Measurements from ENCODE around the gene TCF25.
"Not testable (repeated sequence)": the region's sequence is repeated elsewhere in the genome, so short reads cannot be mapped to it uniquely, and the experiment has no call there.

The TCF25 gene

DNA sequence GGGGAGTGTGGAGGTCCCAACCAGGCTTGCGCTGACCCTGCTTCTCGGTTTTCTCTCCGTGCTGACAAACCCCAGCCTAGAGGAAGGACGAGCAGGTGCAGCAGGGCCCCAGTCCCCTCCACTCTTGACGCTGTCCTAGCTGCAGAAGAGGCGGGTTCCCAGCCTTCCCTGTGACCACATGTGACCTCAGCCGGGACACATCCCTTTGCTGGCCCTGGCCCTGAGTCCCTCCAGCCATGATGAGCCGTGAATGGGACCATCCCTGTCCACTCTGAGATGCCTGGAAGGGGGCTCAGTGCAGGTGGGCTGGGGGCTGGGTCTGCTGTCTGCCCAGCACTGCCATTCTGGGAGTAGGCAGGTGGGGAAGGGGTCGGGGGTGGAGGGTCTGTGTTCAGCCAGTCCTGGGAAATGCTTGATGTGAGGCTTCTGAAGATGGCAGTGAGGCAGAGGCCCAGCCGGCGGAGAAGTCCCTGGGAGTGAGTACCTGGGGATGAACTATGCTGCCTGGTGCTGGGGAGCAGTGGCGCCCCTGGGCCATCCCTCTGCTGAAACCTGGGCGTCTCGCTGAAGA, 47.8 kb downstream of the TCF25 start:
- DNase-seq (ENCODE audit: low read depth), result no peak

DNA sequence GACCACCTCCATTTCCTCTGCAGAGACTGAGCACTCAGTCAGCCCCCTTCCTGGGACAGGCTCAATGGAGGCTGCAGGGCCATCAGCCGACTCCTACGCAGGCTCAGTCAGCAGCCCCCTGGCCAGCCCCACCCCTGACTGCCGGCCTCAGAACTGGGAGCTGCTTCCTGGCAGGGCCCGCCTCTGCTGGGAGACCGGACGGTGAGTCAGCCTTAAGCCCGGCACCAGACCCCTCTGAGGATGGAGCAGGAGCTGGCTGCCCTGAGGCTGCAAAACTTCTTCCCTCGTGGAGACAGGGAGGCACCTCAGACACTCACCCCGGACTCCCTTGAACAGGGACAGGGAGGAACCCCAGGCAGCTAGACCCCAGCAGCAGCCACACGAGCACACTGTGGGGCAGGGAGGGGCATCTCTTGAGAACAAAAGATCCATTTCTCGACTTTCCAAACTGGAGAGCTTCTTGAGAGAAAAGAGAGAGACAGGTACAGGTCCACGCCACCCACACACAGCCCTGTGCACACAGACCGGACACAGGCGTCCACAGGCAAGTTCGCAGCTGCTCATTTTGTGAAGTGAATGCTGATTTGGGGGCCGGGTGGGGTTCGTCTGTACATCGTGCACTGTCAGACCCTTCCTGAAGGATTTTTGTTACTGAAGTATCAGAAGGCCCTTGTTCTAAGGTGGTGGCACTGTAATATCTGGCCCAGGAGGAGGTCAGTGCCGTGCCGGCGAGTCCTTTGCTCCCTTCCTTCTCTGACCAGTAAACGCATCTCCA, 48.5 kb downstream of the TCF25 start:
- peak; percentile 90 for DNase-seq (ENCODE audit: low read depth)

DNA sequence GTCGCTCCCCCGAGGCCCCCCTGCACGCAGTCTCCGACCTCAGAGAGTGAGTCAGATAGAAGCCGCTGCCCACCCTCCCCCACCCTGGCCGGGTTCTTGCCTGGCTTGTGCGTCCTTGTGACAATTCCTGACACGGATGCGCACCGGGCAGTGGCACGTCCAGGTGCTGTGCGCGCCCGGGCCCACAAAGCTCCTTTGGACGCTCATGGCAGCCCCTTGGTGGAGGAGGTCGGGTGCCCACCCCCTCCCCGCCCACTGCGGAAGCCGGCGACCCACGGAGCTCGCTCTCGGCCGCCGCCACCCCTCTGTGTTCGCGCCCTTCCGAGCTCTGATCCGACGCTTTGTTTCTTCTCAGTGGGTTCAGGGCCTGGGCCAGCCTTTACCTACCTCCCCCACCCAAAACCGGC, 49.1 kb downstream of the TCF25 start:
- peak; percentile 90 for DNase-seq (ENCODE audit: low read depth)

DNA sequence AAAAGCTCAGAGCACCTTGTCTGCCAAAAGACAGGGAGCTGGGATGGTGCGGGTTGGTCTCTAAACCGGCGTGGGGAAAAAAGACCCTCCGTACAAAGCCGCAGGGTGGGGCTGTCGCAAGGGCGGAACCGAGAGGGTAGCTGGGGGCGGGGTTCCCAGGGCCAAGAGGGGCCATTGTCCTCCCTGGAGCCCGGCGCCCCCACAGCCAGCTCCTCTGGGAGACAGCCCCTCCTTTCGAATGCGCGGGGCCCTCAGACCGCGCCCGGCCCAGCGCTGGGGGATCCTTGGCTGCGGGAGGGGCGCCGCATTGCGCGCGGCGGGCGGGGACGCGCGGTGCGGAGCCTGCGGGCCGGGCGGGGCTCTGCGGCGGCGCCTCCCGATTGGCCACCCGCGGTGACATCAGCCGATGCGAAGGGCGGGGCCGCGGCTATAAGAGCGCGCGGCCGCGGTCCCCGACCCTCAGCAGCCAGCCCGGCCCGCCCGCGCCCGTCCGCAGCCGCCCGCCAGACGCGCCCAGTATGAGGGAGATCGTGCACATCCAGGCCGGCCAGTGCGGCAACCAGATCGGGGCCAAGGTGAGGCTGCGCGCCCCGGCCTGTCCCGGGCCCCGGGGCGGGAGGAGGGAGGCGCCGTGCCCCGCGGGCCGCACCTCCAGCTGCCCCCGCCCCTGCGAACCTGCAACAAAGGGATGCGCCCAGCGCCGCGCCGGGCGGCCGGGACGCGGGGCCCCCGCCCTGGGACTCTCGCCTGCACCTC, 49.7 kb downstream of the TCF25 start, which contains the start of gene TUBB3:
Gene TUBB3, plus strand, starts transcription at position 459 of the 756 bp plus-strand sequence. Its CDS starts 60 bp downstream, at position 519.
- peak; percentile 59 for DNase-seq (ENCODE audit: low read depth)

DNA sequence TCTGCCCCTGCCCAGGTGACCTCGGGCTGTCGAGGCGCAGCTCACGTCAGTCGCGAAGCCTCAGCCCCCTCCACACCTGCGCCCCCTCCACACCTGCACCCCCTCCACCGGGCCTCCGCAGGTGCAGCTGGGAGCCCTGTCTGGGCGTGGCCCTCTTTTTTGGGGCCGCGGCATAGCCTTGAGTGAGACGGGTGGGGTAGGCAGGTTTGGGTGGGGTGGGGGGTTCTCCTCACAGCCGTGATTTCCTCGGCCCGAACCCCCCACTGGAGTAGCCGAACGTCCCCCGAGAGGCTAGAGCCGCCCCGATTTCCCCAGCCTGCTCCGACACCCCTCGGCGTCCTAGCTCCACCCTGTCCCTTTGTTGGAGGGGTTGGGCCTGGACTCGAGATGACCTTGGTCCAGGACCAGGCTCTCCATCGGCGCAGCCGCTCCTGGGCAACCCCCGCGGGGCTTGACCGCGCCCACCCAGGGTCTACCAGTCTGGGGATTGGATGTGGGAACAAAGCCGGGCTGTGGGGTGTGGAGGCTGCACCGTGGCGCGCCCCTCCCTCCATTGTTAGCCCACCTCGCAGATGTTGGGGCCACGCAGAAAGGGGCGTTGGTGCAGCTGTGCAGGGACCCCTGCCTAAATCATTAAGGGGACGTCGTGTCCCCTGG, 50.4 kb downstream of the TCF25 start:
- DNase-seq (ENCODE audit: low read depth), result no peak

DNA sequence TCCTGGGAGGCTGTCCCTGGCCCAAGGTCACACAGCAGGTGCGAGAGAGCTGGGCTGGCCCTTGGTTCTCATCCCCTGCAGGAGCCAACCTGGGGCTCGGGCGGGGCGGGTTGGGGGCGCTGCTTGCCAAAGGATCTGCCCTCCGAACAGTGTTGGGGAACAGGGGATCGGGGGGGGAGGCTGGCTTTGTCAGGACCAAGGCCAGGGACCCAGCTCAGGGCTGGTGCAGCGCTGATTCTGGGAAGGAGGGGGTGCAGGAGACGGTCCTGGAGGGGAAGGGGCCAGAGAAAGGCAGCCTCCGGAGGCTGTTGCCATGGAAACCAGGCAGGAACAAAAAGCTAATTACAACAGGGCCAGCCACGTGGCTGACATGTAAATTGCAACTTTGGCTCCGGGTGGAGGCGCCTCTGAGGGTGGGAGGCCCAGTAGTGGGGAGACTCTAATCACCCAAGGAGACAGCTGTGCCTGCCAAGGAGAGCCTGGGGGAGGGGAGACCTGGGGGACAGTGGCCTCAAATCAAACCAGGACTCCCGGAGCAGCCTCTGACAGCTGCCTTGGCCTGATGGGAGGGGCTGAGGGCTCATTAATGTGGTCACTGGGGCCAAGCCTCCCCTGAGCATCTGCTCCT, 51.0 kb downstream of the TCF25 start:
- peak; percentile 45 for DNase-seq (ENCODE audit: low read depth)

DNA sequence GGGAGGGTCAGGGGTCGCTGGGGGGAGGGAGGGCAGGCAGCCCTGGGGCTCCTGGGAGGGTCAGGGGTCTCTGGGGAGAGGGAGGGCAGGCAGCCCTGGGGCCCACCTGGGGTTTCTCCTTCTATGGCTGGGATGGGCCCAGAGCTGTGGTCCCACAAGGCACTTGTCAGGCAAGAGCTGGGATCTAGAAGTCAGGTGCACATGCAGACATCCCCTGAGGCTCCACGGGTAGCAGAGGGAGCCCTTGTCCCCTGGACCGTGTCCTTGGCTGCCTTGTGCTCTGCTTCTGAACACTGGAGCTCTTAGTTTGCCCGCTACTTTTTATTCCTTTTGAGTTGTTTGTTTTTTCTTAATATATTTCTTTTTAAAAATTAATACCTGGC, 51.5 kb downstream of the TCF25 start:
- no peak for DNase-seq (ENCODE audit: low read depth)

DNA sequence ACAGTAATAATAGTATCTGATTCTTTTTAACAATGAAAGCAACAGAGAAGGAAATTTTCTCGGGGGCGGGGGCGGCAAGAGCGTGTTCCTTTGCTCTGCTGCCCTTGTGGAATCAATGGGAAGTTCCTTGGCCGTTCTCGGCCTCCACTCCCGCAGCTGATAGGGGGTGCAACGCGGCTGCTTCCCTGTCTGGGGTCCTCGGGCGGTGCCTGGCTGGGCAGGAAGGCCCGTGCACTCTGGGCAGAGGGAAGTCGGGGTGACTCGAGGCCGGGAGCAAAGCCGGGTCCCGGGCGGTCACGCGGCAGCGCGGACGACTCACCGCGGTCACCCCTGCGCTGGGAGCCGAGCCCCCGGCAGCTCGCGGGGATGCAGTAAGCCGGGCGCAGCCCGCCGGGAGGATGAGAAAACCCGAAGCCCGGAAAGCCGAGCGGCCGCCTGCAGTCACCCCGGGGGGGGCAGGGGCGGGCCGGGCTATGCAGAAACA, 52.2 kb downstream of the TCF25 start:
- no peak for DNase-seq (ENCODE audit: low read depth)

DNA sequence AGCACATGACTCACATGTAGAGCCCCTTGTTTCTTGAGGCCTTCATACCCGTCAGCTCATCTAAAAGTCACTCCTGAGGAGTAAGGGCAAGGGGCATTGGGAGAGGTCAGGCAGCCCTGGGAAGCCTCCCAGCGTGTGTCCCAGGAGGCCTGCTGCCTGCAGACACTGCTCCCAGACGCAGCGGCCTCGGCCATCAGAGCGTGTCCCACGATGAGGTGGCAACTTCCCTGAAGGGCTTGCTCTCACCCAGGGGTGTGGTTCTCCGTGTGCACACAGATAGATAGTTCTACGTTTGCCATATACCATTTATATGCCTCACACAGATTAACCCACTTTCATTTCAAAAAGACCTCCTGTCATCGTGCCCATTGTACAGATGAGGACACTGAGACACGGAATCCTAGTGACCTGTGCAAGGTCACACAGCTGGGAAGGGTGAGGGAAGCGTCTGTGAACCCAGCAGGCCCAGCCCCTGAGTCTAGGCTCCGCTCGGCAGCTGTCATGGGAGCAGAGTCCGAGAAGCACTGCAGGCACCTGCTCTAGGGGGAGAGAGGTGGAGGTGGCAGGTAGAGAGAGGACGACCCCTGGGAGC, 58.0 kb downstream of the TCF25 start:
- DNase-seq (ENCODE audit: low read depth), result no peak

DNA sequence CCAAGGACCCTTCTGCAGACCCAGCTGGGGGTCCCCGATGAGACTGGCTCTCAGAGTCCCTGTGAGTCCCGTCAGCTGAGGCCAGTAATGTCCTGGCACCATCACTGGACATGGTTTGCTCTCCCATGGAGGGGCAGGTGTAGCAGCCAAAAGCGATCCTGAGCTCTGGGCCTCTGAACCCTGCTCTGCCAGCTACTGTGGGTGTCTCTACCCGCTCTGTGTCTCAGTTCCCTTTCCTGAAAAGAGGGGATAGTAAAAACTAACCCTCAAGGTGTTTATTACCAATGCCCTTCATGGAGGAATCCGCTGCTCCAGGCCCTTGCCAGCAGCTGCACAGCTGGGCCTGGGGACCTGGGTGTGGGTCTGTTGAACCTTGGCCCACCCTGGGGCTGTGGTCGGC, 58.6 kb downstream of the TCF25 start:
- no peak for DNase-seq (ENCODE audit: low read depth)

DNA sequence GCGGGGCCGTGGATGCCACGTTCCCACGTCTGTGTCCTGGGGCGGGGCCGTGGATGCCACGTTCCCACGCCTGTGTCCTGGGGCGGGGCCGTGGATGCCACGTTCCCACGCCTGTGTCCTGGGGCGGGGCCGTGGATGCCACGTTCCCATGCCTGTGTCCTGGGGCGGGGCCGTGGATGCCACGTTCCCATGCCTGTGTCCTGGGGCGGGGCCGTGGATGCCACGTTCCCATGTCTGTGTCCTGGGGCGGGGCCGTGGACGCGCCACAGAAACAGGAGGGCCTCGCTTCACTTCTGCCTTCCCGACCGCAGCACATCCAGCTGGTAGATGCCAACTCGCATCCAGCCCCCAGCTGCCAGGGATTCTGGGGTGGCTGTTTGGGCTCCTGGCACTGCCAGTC, 60.6 kb downstream of the TCF25 start:
- DNase-seq (ENCODE audit: low read depth), result not testable (repeated sequence)

DNA sequence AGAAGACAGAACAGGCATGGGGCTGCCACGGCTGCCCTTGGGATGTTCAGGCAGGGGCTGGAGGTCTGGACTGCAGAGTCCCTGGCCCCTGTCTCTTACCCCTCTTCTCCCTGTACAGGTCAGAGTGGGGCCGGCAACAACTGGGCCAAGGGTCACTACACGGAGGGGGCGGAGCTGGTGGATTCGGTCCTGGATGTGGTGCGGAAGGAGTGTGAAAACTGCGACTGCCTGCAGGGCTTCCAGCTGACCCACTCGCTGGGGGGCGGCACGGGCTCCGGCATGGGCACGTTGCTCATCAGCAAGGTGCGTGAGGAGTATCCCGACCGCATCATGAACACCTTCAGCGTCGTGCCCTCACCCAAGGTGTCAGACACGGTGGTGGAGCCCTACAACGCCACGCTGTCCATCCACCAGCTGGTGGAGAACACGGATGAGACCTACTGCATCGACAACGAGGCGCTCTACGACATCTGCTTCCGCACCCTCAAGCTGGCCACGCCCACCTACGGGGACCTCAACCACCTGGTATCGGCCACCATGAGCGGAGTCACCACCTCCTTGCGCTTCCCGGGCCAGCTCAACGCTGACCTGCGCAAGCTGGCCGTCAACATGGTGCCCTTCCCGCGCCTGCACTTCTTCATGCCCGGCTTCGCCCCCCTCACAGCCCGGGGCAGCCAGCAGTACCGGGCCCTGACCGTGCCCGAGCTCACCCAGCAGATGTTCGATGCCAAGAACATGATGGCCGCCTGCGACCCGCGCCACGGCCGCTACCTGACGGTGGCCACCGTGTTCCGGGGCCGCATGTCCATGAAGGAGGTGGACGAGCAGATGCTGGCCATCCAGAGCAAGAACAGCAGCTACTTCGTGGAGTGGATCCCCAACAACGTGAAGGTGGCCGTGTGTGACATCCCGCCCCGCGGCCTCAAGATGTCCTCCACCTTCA, 61.5 kb downstream of the TCF25 start:
- DNase-seq (ENCODE audit: low read depth), result no peak

DNA sequence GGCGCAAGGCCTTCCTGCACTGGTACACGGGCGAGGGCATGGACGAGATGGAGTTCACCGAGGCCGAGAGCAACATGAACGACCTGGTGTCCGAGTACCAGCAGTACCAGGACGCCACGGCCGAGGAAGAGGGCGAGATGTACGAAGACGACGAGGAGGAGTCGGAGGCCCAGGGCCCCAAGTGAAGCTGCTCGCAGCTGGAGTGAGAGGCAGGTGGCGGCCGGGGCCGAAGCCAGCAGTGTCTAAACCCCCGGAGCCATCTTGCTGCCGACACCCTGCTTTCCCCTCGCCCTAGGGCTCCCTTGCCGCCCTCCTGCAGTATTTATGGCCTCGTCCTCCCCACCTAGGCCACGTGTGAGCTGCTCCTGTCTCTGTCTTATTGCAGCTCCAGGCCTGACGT, 62.2 kb downstream of the TCF25 start:
- not testable (repeated sequence) for DNase-seq (ENCODE audit: low read depth)

DNA sequence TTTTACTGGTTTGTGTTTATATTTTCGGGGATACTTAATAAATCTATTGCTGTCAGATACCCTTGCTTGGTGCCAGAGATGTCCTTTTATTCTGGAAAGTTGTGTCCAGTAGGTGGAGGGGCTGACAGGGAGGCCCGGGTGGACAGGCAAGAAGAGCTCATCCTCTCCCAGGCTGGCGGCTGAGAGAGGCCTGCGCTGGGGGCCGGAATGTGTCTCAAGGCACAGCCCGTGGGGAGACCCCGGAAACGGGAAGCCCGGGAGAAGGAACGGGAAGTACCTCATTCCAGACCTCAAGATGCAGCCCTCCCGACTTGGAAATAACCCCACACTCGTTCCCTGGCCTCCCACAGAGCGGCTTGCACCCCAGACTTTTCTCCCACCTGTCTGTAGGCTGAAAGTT, 62.6 kb downstream of the TCF25 start:
- DNase-seq (ENCODE audit: low read depth), result no peak

DNA sequence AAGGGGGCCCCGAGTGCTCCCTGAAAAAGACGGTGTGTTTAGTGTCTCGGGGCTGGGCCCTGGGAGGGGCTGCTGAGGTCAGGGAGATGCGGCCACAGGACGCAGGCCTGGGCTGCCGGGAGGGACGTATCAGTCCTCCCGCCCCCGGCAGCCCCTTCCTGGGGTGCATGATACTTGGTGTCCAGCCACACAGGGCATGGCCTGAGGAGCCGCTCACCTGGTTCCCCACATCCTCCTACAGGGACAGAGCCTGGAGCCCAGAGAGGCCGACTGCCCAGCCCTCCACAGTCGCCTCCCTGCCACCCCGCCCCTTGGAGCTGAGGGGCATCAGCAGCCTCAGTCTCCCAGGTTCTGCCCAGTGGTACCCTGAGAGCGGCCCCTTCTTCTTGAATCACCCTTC, 63.1 kb downstream of the TCF25 start:
- DNase-seq (ENCODE audit: low read depth), result no peak

DNA sequence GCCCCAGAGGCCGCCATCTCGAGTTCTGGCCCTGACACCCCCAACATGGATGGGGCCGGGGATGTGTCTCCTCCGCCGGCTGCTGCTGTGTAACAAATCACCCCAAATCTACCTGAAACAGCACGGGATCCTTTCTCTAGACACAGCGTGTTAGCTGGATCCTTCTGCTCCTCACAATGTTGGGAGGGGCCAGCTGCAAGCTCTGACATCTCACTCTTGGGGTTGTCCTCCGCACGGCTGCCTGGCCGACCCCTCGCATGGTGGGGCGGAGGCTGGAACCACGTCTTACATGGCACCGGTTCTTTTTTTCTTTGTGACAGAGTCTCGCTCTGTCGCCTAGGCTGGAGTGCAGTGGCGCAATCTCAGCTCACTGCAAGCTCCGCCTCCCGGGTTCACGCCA, 63.6 kb downstream of the TCF25 start:
- DNase-seq (ENCODE audit: low read depth), result no peak

DNA sequence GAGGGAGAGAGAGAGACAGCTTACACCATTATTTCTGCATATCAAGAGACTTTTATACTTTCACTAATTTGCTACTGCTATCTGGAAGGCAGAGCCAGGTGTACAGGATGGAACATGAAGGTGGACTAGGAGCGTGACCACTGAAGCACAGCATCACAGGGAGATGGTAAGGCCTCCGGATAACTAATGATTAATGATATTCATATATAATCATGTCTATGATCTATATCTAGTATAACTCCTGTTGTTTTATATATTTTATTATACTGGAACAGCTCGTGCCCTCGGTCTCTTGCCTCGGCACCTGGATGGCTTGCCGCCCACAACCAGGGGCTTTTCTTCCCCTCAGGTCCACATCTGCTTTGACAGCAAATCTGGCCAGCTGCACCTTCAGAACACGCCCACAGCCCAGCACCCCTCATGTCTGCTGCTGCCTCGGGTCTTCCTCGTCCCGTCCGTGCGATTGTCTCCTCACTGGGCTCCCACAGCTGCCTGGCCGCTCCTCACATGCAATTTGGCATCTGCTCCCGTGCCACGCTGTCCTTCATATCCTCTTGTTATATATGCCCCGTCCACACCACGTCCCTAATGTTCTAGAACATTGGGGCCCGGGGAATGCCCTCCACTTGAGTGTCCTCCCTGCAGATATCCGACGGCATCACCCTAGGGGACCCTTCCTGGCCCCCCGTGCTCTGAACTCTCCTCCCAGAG, 64.9 kb downstream of the TCF25 start:
- DNase-seq (ENCODE audit: low read depth), result no peak

DNA sequence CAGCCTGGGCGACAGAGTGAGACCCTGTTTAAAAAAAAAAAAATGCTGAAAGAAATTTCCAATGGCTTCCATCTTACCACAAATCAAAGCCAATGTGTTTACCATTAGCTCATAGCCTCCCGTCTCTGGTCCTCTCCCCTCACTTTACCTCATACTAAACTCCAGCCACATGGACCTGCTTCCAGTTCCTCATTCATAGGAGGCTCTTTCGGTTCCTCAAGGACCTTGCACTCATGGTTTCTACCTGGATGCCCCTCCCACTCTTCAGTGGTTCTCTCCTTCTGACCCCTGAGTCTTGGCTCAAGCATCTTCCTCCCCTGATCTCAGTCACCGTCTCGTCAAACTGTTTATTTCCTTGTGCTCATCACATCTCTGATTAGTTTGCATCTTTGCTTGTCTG, 71.4 kb downstream of the TCF25 start:
- DNase-seq (ENCODE audit: low read depth), result no peak

DNA sequence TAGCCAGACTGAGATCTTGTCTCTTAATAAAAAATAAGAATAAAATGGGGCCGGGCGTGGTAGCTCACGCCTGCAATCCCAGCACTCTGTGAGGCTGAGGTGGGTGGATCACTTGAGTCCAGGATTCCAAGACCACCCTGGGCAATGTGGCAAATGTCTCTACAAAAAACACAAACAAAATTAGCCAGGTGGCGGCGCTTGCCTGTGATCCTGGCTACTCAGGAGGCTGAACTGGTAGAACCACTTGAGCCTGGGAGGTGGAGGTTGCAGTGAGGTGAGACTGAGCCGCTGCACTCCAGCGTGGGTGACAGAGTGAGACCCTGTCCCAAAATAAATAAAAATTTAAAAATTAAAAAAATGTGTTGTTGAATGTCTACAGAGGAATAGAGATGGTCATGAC, 72.3 kb downstream of the TCF25 start:
- DNase-seq (ENCODE audit: low read depth), result no peak

DNA sequence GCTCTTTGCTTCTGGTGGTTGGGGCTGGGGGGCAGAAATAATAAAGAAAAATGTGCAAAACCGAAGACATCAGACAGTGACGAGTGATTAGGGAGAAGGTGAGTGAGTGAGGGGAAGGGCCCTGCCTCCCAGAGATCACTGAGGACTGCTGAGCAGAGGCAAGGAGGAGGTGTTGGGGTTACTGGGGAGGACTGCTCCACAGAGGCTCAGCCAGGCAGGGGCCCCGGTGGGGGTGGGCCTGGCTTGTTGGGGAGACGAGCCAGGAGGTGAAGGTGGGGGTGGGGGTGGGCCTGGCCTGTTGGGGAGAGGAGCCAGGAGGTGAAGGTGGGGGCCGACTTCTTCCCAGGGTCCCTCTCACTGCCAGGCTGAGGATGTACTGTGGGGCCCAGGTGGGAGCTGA, 73.1 kb downstream of the TCF25 start:
- no peak for DNase-seq (ENCODE audit: low read depth)
